BJ (cell line): Measurements from ENCODE around the gene CELF2. TPM values are rescaled to one million over a fixed set of nuclear protein-coding genes. Genes with fewer than 3 reads are reported as not detected.

Experiments
- CTCF ChIA-PET: fragments of 350-600 bp; formaldehyde crosslinking; extraction: SDS; loops from one replicate; lab custom pipeline; 2021; ENCODE audit warnings: antibody characterized with exemption, inconsistent platforms; lab: Yijun Ruan, JAX
- POLR2A ChIA-PET: fragments of 300-600 bp; sonication (Branson Sonifier 250); formaldehyde crosslinking; extraction: SDS; loops from one replicate; lab custom pipeline; 2021; ENCODE audit warnings: antibody characterized with exemption; lab: Charles Lee
- DNase-seq: peaks from one replicate; pipeline ENCODE4 v3.0.0-alpha.2; 2011; ENCODE audit warnings: low read depth
- H3K27me3 ChIP-seq: 2 replicates; pipeline ENCODE4 v1.6.0; 2011; ENCODE audit warnings: low read length; ENCODE audit not compliant: control insufficient read depth, insufficient read depth
- H3K36me3 ChIP-seq: 2 replicates; pipeline ENCODE4 v1.5.1; 2011; ENCODE audit warnings: low read length; ENCODE audit not compliant: control insufficient read depth, insufficient read depth
- H3K4me3 ChIP-seq: 2 replicates; pipeline ENCODE4 v1.5.1; 2011; ENCODE audit warnings: low read depth, mild to moderate bottlenecking, control low read depth, low read length
- polyA plus RNA-seq: library from polyadenylated mRNA; depleted of rRNA; stranded (reverse); fragments of >200 nt; gene quantifications from 2 replicates; pipeline ENCODE4 v1.2.3, GENCODE V29; 2011
- TF ChIP-seq, protein P1 (sequence below): IDR thresholded peaks from 2 replicates; pipeline ENCODE4 v1.5.1; 2011; ENCODE audit warnings: low read depth, mild to moderate bottlenecking, control low read depth, inconsistent platforms, low read length, moderate library complexity; ENCODE audit not compliant: insufficient read depth

Gene CELF2
- polyA plus RNA-seq, 1 experiment: 8.8 TPM

- CTCF ChIA-PET: interaction anchor here (0.5 to 1.2 kb wide), 2 partner anchors 8 to 149 kb away, joined by 3 read pairs; no protein-coding TSS in a partner anchor
- POLR2A ChIA-PET: interaction anchor here (0.6 kb wide), 1 partner anchor 12 kb away, joined by 8 read pairs; no protein-coding TSS in a partner anchor
- no peak overlapping the region for H3K4me3 ChIP-seq
- DNase-seq: no peak
- H3K27me3 ChIP-seq: peaks cover 15% of the 10 kb centered on the region
- no peaks in the 10 kb centered on the region for H3K36me3 ChIP-seq
- TF ChIP-seq, protein P1, sequence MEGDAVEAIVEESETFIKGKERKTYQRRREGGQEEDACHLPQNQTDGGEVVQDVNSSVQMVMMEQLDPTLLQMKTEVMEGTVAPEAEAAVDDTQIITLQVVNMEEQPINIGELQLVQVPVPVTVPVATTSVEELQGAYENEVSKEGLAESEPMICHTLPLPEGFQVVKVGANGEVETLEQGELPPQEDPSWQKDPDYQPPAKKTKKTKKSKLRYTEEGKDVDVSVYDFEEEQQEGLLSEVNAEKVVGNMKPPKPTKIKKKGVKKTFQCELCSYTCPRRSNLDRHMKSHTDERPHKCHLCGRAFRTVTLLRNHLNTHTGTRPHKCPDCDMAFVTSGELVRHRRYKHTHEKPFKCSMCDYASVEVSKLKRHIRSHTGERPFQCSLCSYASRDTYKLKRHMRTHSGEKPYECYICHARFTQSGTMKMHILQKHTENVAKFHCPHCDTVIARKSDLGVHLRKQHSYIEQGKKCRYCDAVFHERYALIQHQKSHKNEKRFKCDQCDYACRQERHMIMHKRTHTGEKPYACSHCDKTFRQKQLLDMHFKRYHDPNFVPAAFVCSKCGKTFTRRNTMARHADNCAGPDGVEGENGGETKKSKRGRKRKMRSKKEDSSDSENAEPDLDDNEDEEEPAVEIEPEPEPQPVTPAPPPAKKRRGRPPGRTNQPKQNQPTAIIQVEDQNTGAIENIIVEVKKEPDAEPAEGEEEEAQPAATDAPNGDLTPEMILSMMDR: no peak
These were observed 2.3 kb downstream of the CELF2 start for GRCh38 chr10:11019724-11020547.

- TF ChIP-seq, protein P1: no peak
- H3K27me3 ChIP-seq: peaks cover 15% of the 10 kb centered on the region
- POLR2A ChIA-PET: no interaction called here
- no peak overlapping the region for H3K4me3 ChIP-seq
- H3K36me3 ChIP-seq: no peaks in the 10 kb centered on the region
- no peak for DNase-seq
- CTCF ChIA-PET: interaction anchor here (1.2 to 3.0 kb wide), 2 partner anchors 8 to 15 kb away, joined by 3 to 9 read pairs; no protein-coding TSS in a partner anchor
These were observed 2.9 kb downstream of the CELF2 start for GRCh38 chr10:11020548-11020942.

DNA sequence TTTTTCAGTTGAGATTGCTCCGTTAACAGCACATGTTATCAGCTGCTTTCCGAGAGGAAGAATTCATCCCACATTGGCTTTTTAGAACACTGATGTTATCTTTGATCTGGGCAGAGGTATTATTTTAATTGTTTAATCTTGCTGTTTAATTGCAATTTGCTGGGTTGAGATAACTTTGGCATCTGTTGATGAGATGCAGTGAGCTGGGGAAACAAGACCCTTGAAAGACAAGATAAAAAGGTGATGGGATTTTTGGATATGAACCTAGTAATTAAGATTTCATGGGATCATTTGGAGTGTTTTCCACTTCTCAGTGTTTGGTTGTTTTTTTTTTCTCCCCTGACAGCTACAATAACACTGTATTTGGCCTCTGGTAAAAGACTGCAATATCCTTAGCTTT, 4.5 kb downstream of the CELF2 start:
- ChIA-PET CTCF (interaction anchor here (3.0 kb wide), 1 partner anchor 13 kb away, joined by 9 read pairs; no protein-coding TSS in a partner anchor), POLR2A (no interaction called here)
- TF ChIP-seq, protein P1: no peak
- no peak for DNase-seq
- Histone ChIP-seq H3K36me3 (no peaks in the 10 kb centered on the region), H3K27me3 (peaks cover 12% of the 10 kb centered on the region), H3K4me3 (no peak overlapping the region)

DNA sequence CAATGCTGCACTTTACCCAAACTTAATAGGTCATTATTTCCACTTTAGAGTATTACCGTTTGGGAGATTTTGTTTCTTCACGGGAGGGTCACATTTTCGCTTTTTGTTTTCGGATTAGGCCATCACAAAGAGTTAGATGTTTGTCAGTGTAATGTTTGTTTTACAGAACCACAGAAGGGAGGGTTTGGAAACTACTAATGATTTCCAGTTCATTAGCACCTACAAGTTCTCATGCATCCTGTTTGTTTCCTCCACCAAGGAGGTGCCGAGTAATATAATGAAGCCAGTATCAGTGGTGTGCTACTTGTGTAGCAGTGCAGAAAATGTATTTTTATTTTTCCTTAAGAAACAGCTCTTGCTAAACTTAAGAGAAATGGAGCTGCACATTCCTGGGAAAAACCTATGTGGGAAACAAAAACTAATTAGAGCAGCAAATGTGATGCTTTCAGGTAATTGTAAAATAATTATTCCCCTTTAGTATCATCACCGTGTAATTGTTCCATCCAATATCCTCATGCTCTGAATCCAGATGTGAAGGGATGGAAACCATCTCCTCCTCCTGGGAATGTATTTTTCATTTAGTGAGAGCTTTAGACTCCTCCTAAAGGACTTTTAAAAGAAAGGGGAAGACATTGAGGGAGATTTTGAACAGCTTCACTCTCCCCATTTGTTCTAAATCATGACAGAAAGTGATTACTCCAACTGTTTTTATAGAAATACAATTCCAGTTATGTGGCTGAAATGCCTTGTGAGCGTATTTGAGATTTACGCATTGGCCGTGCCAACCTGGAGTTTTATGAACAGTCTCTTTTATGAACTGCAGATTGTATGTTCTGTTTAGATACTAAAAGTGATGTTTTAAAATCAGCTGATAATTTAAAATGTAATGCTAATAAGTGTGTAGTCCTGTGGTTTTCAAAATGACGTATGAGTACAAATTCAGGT, 5.6 kb downstream of the CELF2 start:
- H3K4me3 ChIP-seq: no peak overlapping the region
- no peak for DNase-seq
- no peaks in the 10 kb centered on the region for H3K36me3 ChIP-seq
- POLR2A ChIA-PET: no interaction called here
- CTCF ChIA-PET: interaction anchor here (0.8 to 3.0 kb wide), 2 partner anchors 12 to 67 kb away, joined by 3 to 9 read pairs; no protein-coding TSS in a partner anchor
- peaks cover 10% of the 10 kb centered on the region for H3K27me3 ChIP-seq
- TF ChIP-seq, protein P1: no peak
